H1 (cell line): ENCODE data around the gene SNX33. TPM values are rescaled to one million over a fixed set of nuclear protein-coding genes. Genes with fewer than 3 reads are reported as not detected.

Experiments used
- CTCF ChIA-PET: fragments of 300-600 bp; sonication (Branson Sonifier 250); formaldehyde crosslinking; loops from one replicate; lab custom pipeline; 2021; ENCODE audit not compliant: partially characterized antibody; lab: Charles Lee
- POLR2A ChIA-PET: fragments of 300-600 bp; sonication (Branson Sonifier 250); formaldehyde crosslinking; loops from one replicate; lab custom pipeline; 2021; ENCODE audit warnings: inconsistent platforms; ENCODE audit not compliant: partially characterized antibody; lab: Charles Lee
- DNase-seq, 2 experiments: peaks; one replicate each; pipeline versions ENCODE4 v3.0.0 to v3.0.0-alpha.2; 2010 to 2022; ENCODE audit warnings: low spot score in 2 of 2, low read depth in 1 of 2, mixed read lengths in 1 of 2
- FAIRE-seq: peaks from 2 replicates; lab custom pipeline; 2011; peaks lifted over from hg19 to GRCh38; lab: Jason Lieb, UNC
- H2AFZ ChIP-seq: 2 replicates; pipeline ENCODE4 v1.8.1; 2012; ENCODE audit warnings: low read length, inconsistent platforms
- H2AK5ac ChIP-seq: 2 replicates; pipeline ENCODE4 v1.6.1; 2013; ENCODE audit warnings: low read depth, low read length
- H2BK120ac ChIP-seq: replicated peaks from 2 replicates; pipeline ENCODE3; 2013; ENCODE audit warnings: low read depth, low read length, inconsistent platforms
- H2BK12ac ChIP-seq: 2 replicates; pipeline ENCODE4 v1.6.1; 2013; ENCODE audit warnings: low read depth, low read length
- H2BK15ac ChIP-seq: 2 replicates; pipeline ENCODE4 v1.6.1; 2013; ENCODE audit warnings: low read length
- H2BK20ac ChIP-seq: 2 replicates; pipeline ENCODE4 v1.6.1; 2013; ENCODE audit warnings: low read length
- H2BK5ac ChIP-seq: 2 replicates; pipeline ENCODE4 v1.6.1; 2013; ENCODE audit warnings: low read depth, low read length
- H3K14ac ChIP-seq: 2 replicates; pipeline ENCODE4 v1.6.1; 2013; ENCODE audit warnings: inconsistent platforms; ENCODE audit not compliant: insufficient read length
- H3K18ac ChIP-seq: 2 replicates; pipeline ENCODE4 v1.6.1; 2013; ENCODE audit warnings: low read length; ENCODE audit errors: extremely low read depth
- H3K23ac ChIP-seq: 2 replicates; pipeline ENCODE4 v1.6.1; 2013; ENCODE audit warnings: inconsistent platforms; ENCODE audit not compliant: insufficient read length
- H3K23me2 ChIP-seq: 2 replicates; pipeline ENCODE4 v1.6.1; 2013; ENCODE audit warnings: low read depth, low read length
- H3K27ac ChIP-seq: 2 replicates; pipeline ENCODE4 v1.6.1; 2011; ENCODE audit warnings: low read depth, low read length, inconsistent platforms
- H3K27me3 ChIP-seq, 4 experiments: replicated peaks in 1 of 4; 1 replicate in 1 of 4; 2 replicates in 3 of 4; pipeline versions ENCODE4 v1.6.1 to v1.8.1; 2011 to 2013; ENCODE audit warnings: low read length in 3 of 4, mild to moderate bottlenecking in 3 of 4, inconsistent platforms in 2 of 4, mixed read lengths in 2 of 4, moderate library complexity in 1 of 4; ENCODE audit not compliant: control insufficient read depth in 3 of 4, insufficient read depth in 3 of 4; ENCODE audit errors: extremely low read depth in 1 of 4
- H3K36me3 ChIP-seq, 4 experiments: 2 replicates each; pipeline versions ENCODE4 v1.6.1 to v1.8.1; 2011 to 2013; ENCODE audit warnings: mild to moderate bottlenecking in 4 of 4, low read length in 3 of 4, moderate library complexity in 2 of 4, control low read depth in 1 of 4, inconsistent platforms in 1 of 4; ENCODE audit not compliant: insufficient read depth in 4 of 4, control insufficient read depth in 2 of 4
- H3K4ac ChIP-seq: replicated peaks from 2 replicates; pipeline ENCODE3; 2013; ENCODE audit warnings: low read length, low read depth, mixed read lengths, inconsistent platforms; ENCODE audit not compliant: insufficient read length
- H3K4me1 ChIP-seq, 4 experiments: replicated peaks in 1 of 4; 1 replicate in 1 of 4; 2 replicates in 3 of 4; pipeline versions ENCODE4 v1.6.1 to v1.8.1; 2011 to 2013; ENCODE audit warnings: low read length in 3 of 4, inconsistent platforms in 2 of 4, mixed read lengths in 1 of 4; ENCODE audit not compliant: insufficient read depth in 4 of 4, control insufficient read depth in 3 of 4
- H3K4me2 ChIP-seq, 2 experiments: 2 replicates each; pipeline versions ENCODE4 v1.6.1 to v1.8.1; 2011 to 2013; ENCODE audit warnings: low read depth in 2 of 2, low read length in 2 of 2, control low read depth in 1 of 2, inconsistent platforms in 1 of 2, mild to moderate bottlenecking in 1 of 2; ENCODE audit not compliant: insufficient read depth in 1 of 2
- H3K4me3 ChIP-seq, 4 experiments: fragments of 200-600, 300-600 bp in 1 of 4; sonication (generic), shearing (Covaris generic), sonication (Bioruptor Twin) in 1 of 4; 2 replicates each; pipeline versions ENCODE4 v1.5.1 to v1.8.1; 2011 to 2016; ENCODE audit warnings: low read length in 4 of 4, low read depth in 3 of 4, control low read depth in 2 of 4, inconsistent platforms in 2 of 4, mild to moderate bottlenecking in 2 of 4, mixed read lengths in 1 of 4, moderate library complexity in 1 of 4; ENCODE audit not compliant: insufficient read depth in 2 of 4; ENCODE audit errors: extremely low read depth in 1 of 4
- H3K56ac ChIP-seq: replicated peaks from 2 replicates; pipeline ENCODE3; 2013; ENCODE audit warnings: low read depth, mild to moderate bottlenecking, mixed read lengths, low read length, inconsistent platforms; ENCODE audit not compliant: insufficient read length
- H3K79me1 ChIP-seq: 2 replicates; pipeline ENCODE4 v1.6.1; 2013; ENCODE audit warnings: low read depth, low read length, control low read depth
- H3K79me2 ChIP-seq, 2 experiments: 2 replicates each; pipeline versions ENCODE4 v1.6.1 to v1.8.1; 2012 to 2013; ENCODE audit warnings: low read length in 2 of 2, mild to moderate bottlenecking in 2 of 2, inconsistent platforms in 1 of 2; ENCODE audit not compliant: insufficient read depth in 2 of 2, control insufficient read depth in 1 of 2
- H3K9ac ChIP-seq, 4 experiments: replicated peaks in 1 of 4; 1 replicate in 1 of 4; 2 replicates in 3 of 4; pipeline versions ENCODE4 v1.6.1 to v1.8.1; 2011 to 2013; ENCODE audit warnings: low read depth in 3 of 4, low read length in 3 of 4, control low read depth in 2 of 4, mild to moderate bottlenecking in 2 of 4, moderate library complexity in 2 of 4, inconsistent platforms in 1 of 4; ENCODE audit errors: extremely low read depth in 1 of 4
- H3K9me3 ChIP-seq, 2 experiments: 2 replicates each; pipeline versions ENCODE4 v1.6.1 to v1.8.1; 2012 to 2013; ENCODE audit warnings: mild to moderate bottlenecking in 2 of 2, moderate library complexity in 2 of 2, control low read depth in 1 of 2, inconsistent platforms in 1 of 2, low read depth in 1 of 2, low read length in 1 of 2, mixed read lengths in 1 of 2; ENCODE audit not compliant: insufficient read depth in 2 of 2
- H4K20me1 ChIP-seq, 2 experiments: replicated peaks in 1 of 2; 2 replicates each; pipeline versions ENCODE3 to v1.8.1; 2011 to 2013; ENCODE audit warnings: inconsistent platforms in 2 of 2, low read length in 2 of 2, mild to moderate bottlenecking in 1 of 2; ENCODE audit not compliant: insufficient read depth in 2 of 2, control insufficient read depth in 1 of 2
- H4K5ac ChIP-seq: 2 replicates; pipeline ENCODE4 v1.6.1; 2013; ENCODE audit warnings: low read length, low read depth, mixed read lengths, inconsistent platforms; ENCODE audit not compliant: insufficient read length
- H4K8ac ChIP-seq: 2 replicates; pipeline ENCODE4 v1.8.0; 2013; ENCODE audit warnings: mild to moderate bottlenecking, moderate library complexity, low read length, inconsistent platforms; ENCODE audit not compliant: insufficient read depth; ENCODE audit errors: extremely low read depth
- H4K91ac ChIP-seq: replicated peaks from 2 replicates; pipeline ENCODE3; 2013; ENCODE audit warnings: low read length, mixed read lengths, inconsistent platforms; ENCODE audit not compliant: insufficient read length
- BCL11A ChIP-seq, 2 experiments: IDR thresholded peaks; one replicate each; pipeline ENCODE4 v1.6.1; 2011; ENCODE audit warnings: low read depth in 2 of 2, low read length in 2 of 2, mild to moderate bottlenecking in 2 of 2
- CREB1 ChIP-seq: IDR thresholded peaks from 2 replicates; pipeline ENCODE4 v1.6.1; 2012; ENCODE audit warnings: inconsistent platforms
- SP1 ChIP-seq: IDR thresholded peaks from 2 replicates; pipeline ENCODE4 v1.6.1; 2011; ENCODE audit warnings: low read depth, low read length
- SP2 ChIP-seq: IDR thresholded peaks from 2 replicates; pipeline ENCODE4 v1.6.1; 2012; ENCODE audit warnings: mild to moderate bottlenecking, low read length, inconsistent platforms
- TCF12 ChIP-seq: IDR thresholded peaks from 2 replicates; pipeline ENCODE4 v1.6.1; 2011; ENCODE audit warnings: low read depth, mild to moderate bottlenecking, low read length
- TEAD4 ChIP-seq: IDR thresholded peaks from 2 replicates; pipeline ENCODE4 v1.6.1; 2012; ENCODE audit warnings: low read depth, low read length, inconsistent platforms, mixed read lengths
- ZNF274 ChIP-seq: IDR thresholded peaks from 2 replicates; pipeline ENCODE4 v1.7.0; 2012; ENCODE audit warnings: low read length, borderline replicate concordance; ENCODE audit errors: extremely low read depth
- WGBS, 2 experiments: shearing (Covaris generic) in 1 of 2; methylation state at CpG; one replicate each; pipeline versions ENCODE4 v1.1.6 to v1.1.7; 2013 to 2015; ENCODE audit warnings: low lambda C conversion rate in 2 of 2, mixed read lengths in 2 of 2, inconsistent platforms in 1 of 2, low coverage in 1 of 2, missing lambda C conversion rate in 1 of 2; ENCODE audit not compliant: insufficient replicate concordance in 2 of 2, insufficient coverage in 1 of 2, insufficient read length in 1 of 2; ENCODE audit errors: extremely low coverage in 1 of 2, missing lambda C conversion rate in 1 of 2; 5-methylcytosine and 5-hydroxymethylcytosine counted together
- polyA plus RNA-seq, 7 experiments: library from polyadenylated mRNA; depleted of rRNA in 3 of 7; stranded (reverse) in 5 of 7; unstranded in 2 of 7; fragments of >200 nt in 5 of 7; fragments of 200-250 nt in 2 of 7; gene quantifications; 1 replicate in 5 of 7; 2 replicates in 1 of 7; 4 replicates in 1 of 7; pipeline versions ENCODE4 v1.2.1 to v1.2.3, GENCODE V29; 2011 to 2013; ENCODE audit warnings: missing spikeins in 2 of 7, mixed read lengths in 2 of 7
- total RNA-seq: library from RNA; stranded (reverse); fragmentation: NEBNext Ultra II Directional; extraction: Animal tissue kit (Norgen Biotek cat#: 25700); gene quantifications from 2 replicates; pipeline ENCODE4 v1.2.1, GENCODE V29; 2021
- TF ChIP-seq, protein P1 (sequence below), 3 experiments: IDR thresholded peaks; 1 replicate in 2 of 3; 2 replicates in 1 of 3; pipeline versions ENCODE4 v1.5.1 to v1.6.1; 2011; ENCODE audit warnings: low read length in 3 of 3, mild to moderate bottlenecking in 3 of 3, inconsistent platforms in 2 of 3, low read depth in 1 of 3, moderate library complexity in 1 of 3; ENCODE audit not compliant: insufficient read depth in 1 of 3; ENCODE audit errors: control extremely low read depth in 1 of 3
- TF ChIP-seq, protein P2 (sequence below): IDR thresholded peaks from 2 replicates; pipeline ENCODE4 v1.6.1; 2012; ENCODE audit warnings: low read length, inconsistent platforms

Gene SNX33
- total and polyA plus RNA-seq, 2 of the 8 experiments (the other 6 are each of a cell fraction or from before 2014, with no cell fraction given) = 14.3 to 22.9 TPM

- ChIA-PET POLR2A (interaction anchor here (0.6 to 1.6 kb wide), 2 partner anchors 12 to 56 kb away, joined by 3 to 6 read pairs; no protein-coding TSS in a partner anchor), CTCF (interaction anchor here (1.1 kb wide), 1 partner anchor 20 kb away, joined by 3 read pairs; no protein-coding TSS in a partner anchor)
- Histone ChIP-seq H2BK12ac (no peak overlapping the region), H2BK120ac (no peak overlapping the region), H3K23ac (no peak overlapping the region), H4K20me1 (peaks cover 4 to 15% of the 10 kb centered on the region in 2 experiments), H3K27me3 (peaks cover 0 to 3% (median 0%) of the 10 kb centered on the region in 4 experiments; a peak in 1 of 7 replicates), H3K4ac (no peak overlapping the region), H3K4me3 (no peak overlapping the region), H3K4me1 (peaks cover 0 to 6% (median 2%) of the 10 kb centered on the region in 4 experiments; a peak in 3 of 7 replicates), H3K9me3 (no peaks in the 10 kb centered on the region), H3K18ac (no peak overlapping the region), H3K23me2 (no peaks in the 10 kb centered on the region; the same call in 1 of the 2 replicates), H2AK5ac (no peak overlapping the region), H3K9ac (no peak overlapping the region), H4K91ac (no peak overlapping the region), H3K36me3 (no peaks in the 10 kb centered on the region), H2AFZ (no peak overlapping the region), H4K8ac (no peak overlapping the region), H2BK5ac (no peak overlapping the region), H3K14ac (no peak overlapping the region), H3K27ac (no peak overlapping the region), H2BK20ac (no peak overlapping the region), H4K5ac (no peak overlapping the region), H3K79me1 (no peaks in the 10 kb centered on the region; the same call in 1 of the 2 replicates), H3K56ac (no peak overlapping the region), H3K4me2 (no peak overlapping the region), H2BK15ac (no peak overlapping the region), H3K79me2 (no peaks in the 10 kb centered on the region)
- no peak for FAIRE-seq
- DNase-seq = no peak
- 96% methylated on average over 9 of the region's 11 CpGs; no CpG with 5 or more reads in 1 of the 2 experiments for WGBS, 2 experiments
- TF ChIP-seq ZNF274 = no peak
- TF ChIP-seq, protein P1, sequence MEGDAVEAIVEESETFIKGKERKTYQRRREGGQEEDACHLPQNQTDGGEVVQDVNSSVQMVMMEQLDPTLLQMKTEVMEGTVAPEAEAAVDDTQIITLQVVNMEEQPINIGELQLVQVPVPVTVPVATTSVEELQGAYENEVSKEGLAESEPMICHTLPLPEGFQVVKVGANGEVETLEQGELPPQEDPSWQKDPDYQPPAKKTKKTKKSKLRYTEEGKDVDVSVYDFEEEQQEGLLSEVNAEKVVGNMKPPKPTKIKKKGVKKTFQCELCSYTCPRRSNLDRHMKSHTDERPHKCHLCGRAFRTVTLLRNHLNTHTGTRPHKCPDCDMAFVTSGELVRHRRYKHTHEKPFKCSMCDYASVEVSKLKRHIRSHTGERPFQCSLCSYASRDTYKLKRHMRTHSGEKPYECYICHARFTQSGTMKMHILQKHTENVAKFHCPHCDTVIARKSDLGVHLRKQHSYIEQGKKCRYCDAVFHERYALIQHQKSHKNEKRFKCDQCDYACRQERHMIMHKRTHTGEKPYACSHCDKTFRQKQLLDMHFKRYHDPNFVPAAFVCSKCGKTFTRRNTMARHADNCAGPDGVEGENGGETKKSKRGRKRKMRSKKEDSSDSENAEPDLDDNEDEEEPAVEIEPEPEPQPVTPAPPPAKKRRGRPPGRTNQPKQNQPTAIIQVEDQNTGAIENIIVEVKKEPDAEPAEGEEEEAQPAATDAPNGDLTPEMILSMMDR (IDR thresholded peaks at IDR 0.05; ENCODE audit: control extremely low read depth in 1 of 3, insufficient read depth in 1 of 3, low read depth in 1 of 3, low read length in 3 of 3) = no peak
- no peak for TF ChIP-seq SP1
- TF ChIP-seq BCL11A (IDR thresholded peaks at IDR 0.05; ENCODE audit: low read depth in 2 of 2, low read length in 2 of 2) = no peak
- TF ChIP-seq, protein P2, sequence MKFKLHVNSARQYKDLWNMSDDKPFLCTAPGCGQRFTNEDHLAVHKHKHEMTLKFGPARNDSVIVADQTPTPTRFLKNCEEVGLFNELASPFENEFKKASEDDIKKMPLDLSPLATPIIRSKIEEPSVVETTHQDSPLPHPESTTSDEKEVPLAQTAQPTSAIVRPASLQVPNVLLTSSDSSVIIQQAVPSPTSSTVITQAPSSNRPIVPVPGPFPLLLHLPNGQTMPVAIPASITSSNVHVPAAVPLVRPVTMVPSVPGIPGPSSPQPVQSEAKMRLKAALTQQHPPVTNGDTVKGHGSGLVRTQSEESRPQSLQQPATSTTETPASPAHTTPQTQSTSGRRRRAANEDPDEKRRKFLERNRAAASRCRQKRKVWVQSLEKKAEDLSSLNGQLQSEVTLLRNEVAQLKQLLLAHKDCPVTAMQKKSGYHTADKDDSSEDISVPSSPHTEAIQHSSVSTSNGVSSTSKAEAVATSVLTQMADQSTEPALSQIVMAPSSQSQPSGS = no peak
- TF ChIP-seq CREB1 = no peak
- TF ChIP-seq TEAD4 = no peak
- no peak for TF ChIP-seq TCF12
- TF ChIP-seq SP2 = no peak
These were observed 16.3 kb downstream of the SNX33 start for GRCh38 chr15:75663931-75664421.
